SK-N-SH (cell line): ENCODE results near the gene PSMD2. TPM values are rescaled to one million over a fixed set of nuclear protein-coding genes. Genes with fewer than 3 reads are reported as not detected.

ENCODE experiments used
- CTCF ChIA-PET: fragments of 300-600, 350-600 bp; formaldehyde crosslinking; extraction: SDS; loops from one replicate; lab custom pipeline; 2021; lab: Yijun Ruan, JAX
- POLR2A ChIA-PET: fragments of 350-600 bp; sonication (Branson Sonifier 250); formaldehyde crosslinking; extraction: SDS; loops from one replicate; lab custom pipeline; 2020; ENCODE audit warnings: antibody characterized with exemption, inconsistent platforms; lab: Yijun Ruan, JAX
- DNase-seq: peaks from one replicate; pipeline ENCODE4 v3.0.0; 2012
- H2AFZ ChIP-seq: fragments of 200-600 bp; sonication (generic); 2 replicates; pipeline ENCODE4 v1.8.1; 2016; ENCODE audit warnings: antibody characterized with exemption, mild to moderate bottlenecking, low read depth
- H3F3A ChIP-seq: fragments of 200-600 bp; sonication (generic); replicated peaks from 2 replicates; pipeline ENCODE3; 2016; ENCODE audit warnings: antibody characterized with exemption, mild to moderate bottlenecking; ENCODE audit not compliant: insufficient read depth
- H3K27ac ChIP-seq, 2 experiments: fragments of 200-500 bp in 1 of 2; fragments of 200-600 bp in 1 of 2; sonication (Bioruptor generic) in 1 of 2; sonication (generic), shearing (Covaris generic) in 1 of 2; 2 replicates each; pipeline versions ENCODE4 v1.5.1 to v1.6.1; 2014 to 2016; ENCODE audit warnings: low read depth in 2 of 2, inconsistent platforms in 1 of 2, low read length in 1 of 2, mild to moderate bottlenecking in 1 of 2, mixed read lengths in 1 of 2
- H3K27me3 ChIP-seq: fragments of 200-600 bp; sonication (generic), shearing (Covaris generic); 2 replicates; pipeline ENCODE4 v1.6.1; 2016; ENCODE audit warnings: mixed run types; ENCODE audit not compliant: insufficient read depth
- H3K36me3 ChIP-seq, 2 experiments: fragments of 200-500 bp in 1 of 2; fragments of 200-600 bp in 1 of 2; sonication (Bioruptor generic) in 1 of 2; sonication (generic) in 1 of 2; replicated peaks in 1 of 2; 2 replicates each; pipeline versions ENCODE3 to v1.5.1; 2014 to 2016; ENCODE audit warnings: low read length in 1 of 2, mild to moderate bottlenecking in 1 of 2; ENCODE audit not compliant: insufficient read depth in 2 of 2, control insufficient read depth in 1 of 2
- H3K4me1 ChIP-seq, 2 experiments: fragments of 200-500 bp in 1 of 2; fragments of 200-600 bp in 1 of 2; sonication (Bioruptor generic) in 1 of 2; sonication (generic), shearing (Covaris generic) in 1 of 2; 2 replicates each; pipeline versions ENCODE4 v1.5.1 to v1.6.1; 2014 to 2016; ENCODE audit warnings: low read depth in 1 of 2, low read length in 1 of 2, mixed run types in 1 of 2; ENCODE audit not compliant: insufficient read depth in 2 of 2, control insufficient read depth in 1 of 2
- H3K4me2 ChIP-seq: fragments of 200-600 bp; sonication (generic), shearing (Covaris generic); 2 replicates; pipeline ENCODE4 v1.6.1; 2017; ENCODE audit warnings: mixed run types
- H3K4me3 ChIP-seq, 2 experiments: fragments of 200-500 bp in 1 of 2; fragments of 200-600 bp in 1 of 2; sonication (Bioruptor generic) in 1 of 2; sonication (generic), shearing (Covaris generic) in 1 of 2; 2 replicates each; pipeline versions ENCODE4 v1.5.1 to v1.8.1; 2014 to 2016; ENCODE audit warnings: low read depth in 2 of 2, inconsistent platforms in 1 of 2, low read length in 1 of 2, mild to moderate bottlenecking in 1 of 2, mixed read lengths in 1 of 2, moderate library complexity in 1 of 2
- H3K79me2 ChIP-seq: fragments of 200-600 bp; sonication (generic); 2 replicates; pipeline ENCODE4 v1.8.1; 2017; ENCODE audit warnings: mild to moderate bottlenecking; ENCODE audit not compliant: insufficient read depth
- H3K9ac ChIP-seq: fragments of 200-600 bp; sonication (generic); 2 replicates; pipeline ENCODE4 v1.6.1; 2017; ENCODE audit warnings: mixed run types
- H3K9me2 ChIP-seq: fragments of 200-600 bp; sonication (generic); 2 replicates; pipeline ENCODE4 v1.6.1; 2017; ENCODE audit warnings: mixed run types
- H3K9me3 ChIP-seq: fragments of 200-600 bp; sonication (generic); 2 replicates; pipeline ENCODE4 v1.6.1; 2017; ENCODE audit warnings: mixed run types, mild to moderate bottlenecking, moderate library complexity
- H4K20me1 ChIP-seq: fragments of 200-600 bp; sonication (generic); 2 replicates; pipeline ENCODE4 v1.6.1; 2017; ENCODE audit warnings: mild to moderate bottlenecking, mixed run types; ENCODE audit not compliant: insufficient read depth
- ELF1 ChIP-seq: IDR thresholded peaks from 2 replicates; pipeline ENCODE4 v1.4.0; 2012
- EP300 ChIP-seq, 2 experiments: IDR thresholded peaks; 2 replicates each; pipeline versions ENCODE4 v1.4.0 to v1.6.1; 2012; ENCODE audit warnings: borderline replicate concordance in 1 of 2, low read depth in 1 of 2, low read length in 1 of 2
- EZH2phosphoT487 ChIP-seq: fragments of 200-600 bp; sonication (generic); IDR thresholded peaks from 2 replicates; pipeline ENCODE4 v1.6.1; 2017; ENCODE audit warnings: low read depth, mixed run types, mild to moderate bottlenecking, antibody characterized with exemption, moderate library complexity, borderline replicate concordance
- FOSL2 ChIP-seq: IDR thresholded peaks from 2 replicates; pipeline ENCODE4 v1.4.0; 2012; ENCODE audit warnings: low read depth, mild to moderate bottlenecking, moderate library complexity, borderline replicate concordance
- FOXJ3 ChIP-seq: sonication (generic); formaldehyde crosslinking; IDR thresholded peaks from 2 replicates; pipeline ENCODE4 v1.5.1; 2020; ENCODE audit warnings: mild to moderate bottlenecking, missing genetic modification reagents
- GABPA ChIP-seq: IDR thresholded peaks from 2 replicates; pipeline ENCODE4 v1.4.0; 2012; ENCODE audit warnings: low read depth, mild to moderate bottlenecking
- MEF2A ChIP-seq: IDR thresholded peaks from 2 replicates; pipeline ENCODE4 v1.4.0; 2012; ENCODE audit warnings: low read depth, borderline replicate concordance
- RAD21 ChIP-seq: IDR thresholded peaks from 2 replicates; pipeline ENCODE4 v1.6.1; 2012; ENCODE audit warnings: mild to moderate bottlenecking, low read length
- RFX5 ChIP-seq: IDR thresholded peaks from 2 replicates; pipeline ENCODE4 v1.6.1; 2012; ENCODE audit warnings: mild to moderate bottlenecking, improper control_type of control experiment, low read length
- RXRA ChIP-seq: IDR thresholded peaks from 2 replicates; pipeline ENCODE4 v1.4.0; 2012; ENCODE audit warnings: low read depth, mild to moderate bottlenecking, borderline replicate concordance
- SIN3A ChIP-seq: IDR thresholded peaks from 2 replicates; pipeline ENCODE4 v1.6.1; 2012; ENCODE audit warnings: low read depth, mild to moderate bottlenecking, low read length, moderate library complexity, borderline replicate concordance
- SMC3 ChIP-seq: IDR thresholded peaks from 2 replicates; pipeline ENCODE4 v1.6.1; 2012; ENCODE audit warnings: low read depth, low read length, improper control_type of control experiment
- TAF1 ChIP-seq: IDR thresholded peaks from 2 replicates; pipeline ENCODE4 v1.6.1; 2012; ENCODE audit warnings: low read depth, mild to moderate bottlenecking, low read length, moderate library complexity, borderline replicate concordance
- TEAD4 ChIP-seq: IDR thresholded peaks from 2 replicates; pipeline ENCODE4 v1.4.0; 2012; ENCODE audit warnings: mild to moderate bottlenecking, borderline replicate concordance; ENCODE audit not compliant: insufficient read depth
- YY1 ChIP-seq: IDR thresholded peaks from 2 replicates; pipeline ENCODE4 v1.4.0; 2012; ENCODE audit warnings: low read depth, mild to moderate bottlenecking
- WGBS: methylation state at CpG from one replicate; pipeline ENCODE4 v1.1.6; 2017; ENCODE audit warnings: low lambda C conversion rate; 5-methylcytosine and 5-hydroxymethylcytosine counted together
- polyA plus RNA-seq, 3 experiments: library from polyadenylated mRNA; depleted of rRNA; stranded (reverse); fragments of >200 nt; gene quantifications; 2 replicates each; pipeline ENCODE4 v1.2.3, GENCODE V29; 2012
- TF ChIP-seq, protein P1 (sequence below): IDR thresholded peaks from 2 replicates; pipeline ENCODE4 v1.6.1; 2012; ENCODE audit warnings: mild to moderate bottlenecking, low read depth, low read length, moderate library complexity
- TF ChIP-seq, protein P2 (sequence below): fragments of 150-350 bp; IDR thresholded peaks from 2 replicates; pipeline ENCODE4 v1.6.1; 2016; ENCODE audit warnings: mild to moderate bottlenecking, low read depth, low read length
- TF ChIP-seq, protein P3 (sequence below): IDR thresholded peaks from 2 replicates; pipeline ENCODE4 v1.4.0; 2012; ENCODE audit warnings: low read depth, borderline replicate concordance
- TF ChIP-seq, protein P4 (sequence below): IDR thresholded peaks from 2 replicates; pipeline ENCODE4; 2012

Gene PSMD2
- polyA plus RNA-seq, 1 of the 3 experiments (the other 2 are of a cell fraction) = 328 TPM

DNA sequence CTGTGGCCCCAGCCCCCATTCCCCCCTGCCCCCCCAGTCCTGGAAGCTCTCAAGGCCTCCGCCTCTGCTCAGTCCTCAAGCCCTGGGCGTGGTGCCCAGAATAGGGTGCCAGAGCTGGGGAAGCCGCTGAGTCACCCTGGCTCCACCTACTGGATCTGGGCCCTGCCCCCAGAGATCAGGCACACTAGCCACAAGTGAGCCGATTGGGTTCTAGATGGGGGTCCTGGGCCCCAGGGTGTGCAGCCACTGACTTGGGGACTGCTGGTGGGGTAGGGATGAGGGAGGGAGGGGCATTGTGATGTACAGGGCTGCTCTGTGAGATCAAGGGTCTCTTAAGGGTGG is 21.0 kb downstream of the PSMD2 start (continued):
- TF ChIP-seq, protein P1, sequence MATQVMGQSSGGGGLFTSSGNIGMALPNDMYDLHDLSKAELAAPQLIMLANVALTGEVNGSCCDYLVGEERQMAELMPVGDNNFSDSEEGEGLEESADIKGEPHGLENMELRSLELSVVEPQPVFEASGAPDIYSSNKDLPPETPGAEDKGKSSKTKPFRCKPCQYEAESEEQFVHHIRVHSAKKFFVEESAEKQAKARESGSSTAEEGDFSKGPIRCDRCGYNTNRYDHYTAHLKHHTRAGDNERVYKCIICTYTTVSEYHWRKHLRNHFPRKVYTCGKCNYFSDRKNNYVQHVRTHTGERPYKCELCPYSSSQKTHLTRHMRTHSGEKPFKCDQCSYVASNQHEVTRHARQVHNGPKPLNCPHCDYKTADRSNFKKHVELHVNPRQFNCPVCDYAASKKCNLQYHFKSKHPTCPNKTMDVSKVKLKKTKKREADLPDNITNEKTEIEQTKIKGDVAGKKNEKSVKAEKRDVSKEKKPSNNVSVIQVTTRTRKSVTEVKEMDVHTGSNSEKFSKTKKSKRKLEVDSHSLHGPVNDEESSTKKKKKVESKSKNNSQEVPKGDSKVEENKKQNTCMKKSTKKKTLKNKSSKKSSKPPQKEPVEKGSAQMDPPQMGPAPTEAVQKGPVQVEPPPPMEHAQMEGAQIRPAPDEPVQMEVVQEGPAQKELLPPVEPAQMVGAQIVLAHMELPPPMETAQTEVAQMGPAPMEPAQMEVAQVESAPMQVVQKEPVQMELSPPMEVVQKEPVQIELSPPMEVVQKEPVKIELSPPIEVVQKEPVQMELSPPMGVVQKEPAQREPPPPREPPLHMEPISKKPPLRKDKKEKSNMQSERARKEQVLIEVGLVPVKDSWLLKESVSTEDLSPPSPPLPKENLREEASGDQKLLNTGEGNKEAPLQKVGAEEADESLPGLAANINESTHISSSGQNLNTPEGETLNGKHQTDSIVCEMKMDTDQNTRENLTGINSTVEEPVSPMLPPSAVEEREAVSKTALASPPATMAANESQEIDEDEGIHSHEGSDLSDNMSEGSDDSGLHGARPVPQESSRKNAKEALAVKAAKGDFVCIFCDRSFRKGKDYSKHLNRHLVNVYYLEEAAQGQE = 0 out of 2 replicates have a peak, but pooled peaks have one; percentile 36
- TF ChIP-seq, protein P2, sequence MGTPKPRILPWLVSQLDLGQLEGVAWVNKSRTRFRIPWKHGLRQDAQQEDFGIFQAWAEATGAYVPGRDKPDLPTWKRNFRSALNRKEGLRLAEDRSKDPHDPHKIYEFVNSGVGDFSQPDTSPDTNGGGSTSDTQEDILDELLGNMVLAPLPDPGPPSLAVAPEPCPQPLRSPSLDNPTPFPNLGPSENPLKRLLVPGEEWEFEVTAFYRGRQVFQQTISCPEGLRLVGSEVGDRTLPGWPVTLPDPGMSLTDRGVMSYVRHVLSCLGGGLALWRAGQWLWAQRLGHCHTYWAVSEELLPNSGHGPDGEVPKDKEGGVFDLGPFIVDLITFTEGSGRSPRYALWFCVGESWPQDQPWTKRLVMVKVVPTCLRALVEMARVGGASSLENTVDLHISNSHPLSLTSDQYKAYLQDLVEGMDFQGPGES = no peak
- TF ChIP-seq ELF1 (no peak), RFX5 (no peak), FOSL2 (peak; percentile 89), MEF2A (no peak)

DNA sequence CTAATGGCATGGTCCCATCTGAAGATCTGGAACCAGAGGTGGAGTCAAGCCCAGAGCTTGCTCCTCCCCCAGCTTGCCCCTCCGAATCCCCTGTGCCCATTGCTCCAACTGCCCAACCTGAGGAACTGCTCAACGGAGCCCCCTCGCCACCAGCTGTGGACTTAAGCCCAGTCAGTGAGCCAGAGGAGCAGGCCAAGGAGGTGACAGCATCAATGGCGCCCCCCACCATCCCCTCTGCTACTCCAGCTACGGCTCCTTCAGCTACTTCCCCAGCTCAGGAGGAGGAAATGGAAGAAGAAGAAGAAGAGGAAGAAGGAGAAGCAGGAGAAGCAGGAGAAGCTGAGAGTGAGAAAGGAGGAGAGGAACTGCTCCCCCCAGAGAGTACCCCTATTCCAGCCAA is 22.6 kb downstream of the PSMD2 start:
- DNase-seq = peak; percentile 4
- Histone ChIP-seq H3F3A (peaks cover 44% of the 10 kb centered on the region), H3K9me2 (no peaks in the 10 kb centered on the region), H3K4me1 (peaks cover 23 to 34% of the 10 kb centered on the region in 2 experiments; a peak in 3 of 4 replicates), H3K79me2 (peaks cover 96% of the 10 kb centered on the region), H2AFZ (no peak overlapping the region), H3K4me3 (no peak overlapping the region), H3K27ac (peak overlapping the region; percentile 2 to 5; a peak in 2 of 4 replicates), H3K27me3 (no peaks in the 10 kb centered on the region), H3K36me3 (peaks cover 76 to 77% of the 10 kb centered on the region in 2 experiments), H4K20me1 (peaks cover 85% of the 10 kb centered on the region), H3K9me3 (no peaks in the 10 kb centered on the region), H3K4me2 (no peak overlapping the region), H3K9ac (no peak overlapping the region)
- ChIA-PET CTCF (interaction anchor here (1.1 to 1.8 kb wide), 3 partner anchors 13 to 50 kb away, joined by 4 read pairs; no protein-coding TSS in a partner anchor), POLR2A (interaction anchor here (0.6 kb wide), 1 partner anchor 17 kb away, joined by 3 read pairs; no protein-coding TSS in a partner anchor)
- WGBS = 96% methylated on average over 5 of the region's 5 CpGs
- TF ChIP-seq, protein P3, sequence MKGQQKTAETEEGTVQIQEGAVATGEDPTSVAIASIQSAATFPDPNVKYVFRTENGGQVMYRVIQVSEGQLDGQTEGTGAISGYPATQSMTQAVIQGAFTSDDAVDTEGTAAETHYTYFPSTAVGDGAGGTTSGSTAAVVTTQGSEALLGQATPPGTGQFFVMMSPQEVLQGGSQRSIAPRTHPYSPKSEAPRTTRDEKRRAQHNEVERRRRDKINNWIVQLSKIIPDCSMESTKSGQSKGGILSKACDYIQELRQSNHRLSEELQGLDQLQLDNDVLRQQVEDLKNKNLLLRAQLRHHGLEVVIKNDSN = no peak
- TF ChIP-seq, protein P1 = no peak
- TF ChIP-seq YY1 (no peak), EZH2phosphoT487 (no peak), SIN3A (no peak), EP300 (IDR thresholded peaks at IDR 0.05; ENCODE audit: borderline replicate concordance in 1 of 2, low read depth in 1 of 2, low read length in 1 of 2) (no peak), RXRA (no peak), SMC3 (no peak), TAF1 (no peak), GABPA (no peak), FOXJ3 (CRISPR knock-in tag) (no peak), TEAD4 (no peak), RAD21 (no peak)
- TF ChIP-seq, protein P4, sequence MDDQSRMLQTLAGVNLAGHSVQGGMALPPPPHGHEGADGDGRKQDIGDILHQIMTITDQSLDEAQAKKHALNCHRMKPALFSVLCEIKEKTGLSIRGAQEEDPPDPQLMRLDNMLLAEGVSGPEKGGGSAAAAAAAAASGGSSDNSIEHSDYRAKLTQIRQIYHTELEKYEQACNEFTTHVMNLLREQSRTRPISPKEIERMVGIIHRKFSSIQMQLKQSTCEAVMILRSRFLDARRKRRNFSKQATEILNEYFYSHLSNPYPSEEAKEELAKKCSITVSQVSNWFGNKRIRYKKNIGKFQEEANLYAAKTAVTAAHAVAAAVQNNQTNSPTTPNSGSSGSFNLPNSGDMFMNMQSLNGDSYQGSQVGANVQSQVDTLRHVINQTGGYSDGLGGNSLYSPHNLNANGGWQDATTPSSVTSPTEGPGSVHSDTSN = no peak
- TF ChIP-seq, protein P2 = no peak
